HepG2 (cell line): Measurements from ENCODE around the gene MYORG. TPM values are rescaled to one million over a fixed set of nuclear protein-coding genes. Genes with fewer than 3 reads are reported as not detected.

Experiments
- ATAC-seq: fragments of 200-7000 bp; cut with Tn5 transposase; 3 replicates; pipeline ENCODE4 v1.9.1; 2020; ENCODE audit warnings: mild to moderate bottlenecking, moderate library complexity
- BruUV-seq: library from RNA; stranded (reverse); fragments of 400-500 nt; replicated peaks from 2 replicates; lab custom pipeline; 2021; lab: Mats Ljungman, UMichigan
- CTCF ChIA-PET: fragments of 300-600 bp; formaldehyde crosslinking; extraction: SDS; loops from one replicate; lab custom pipeline; 2021; ENCODE audit warnings: low total read pairs, inconsistent platforms, low intra/inter-chr PET ratio; lab: Yijun Ruan, JAX
- POLR2A ChIA-PET: fragments of 350-600 bp; sonication (Branson Sonifier 250); formaldehyde crosslinking; loops from one replicate; lab custom pipeline; 2020; ENCODE audit warnings: antibody characterized with exemption, inconsistent platforms; lab: Yijun Ruan, JAX
- DNase-seq: peaks from one replicate; pipeline ENCODE4 v3.0.0-alpha.2; 2015; ENCODE audit warnings: low spot score
- FAIRE-seq: peaks from 3 replicates; lab custom pipeline; 2011; peaks lifted over from hg19 to GRCh38; lab: Jason Lieb, UNC
- H2AFZ ChIP-seq: one replicate; pipeline ENCODE4 v1.6.1; 2011; ENCODE audit warnings: low read length, inconsistent platforms
- H3K27ac ChIP-seq: fragments of 300-600 bp; 3 replicates; pipeline ENCODE4 v1.8.0; 2011; ENCODE audit warnings: mixed run types, mild to moderate bottlenecking, mixed read lengths, low read length, inconsistent platforms; ENCODE audit not compliant: insufficient read depth; ENCODE audit errors: extremely low read length
- H3K27me3 ChIP-seq, 2 experiments: fragments of 200-600 bp in 1 of 2; 2 replicates in 1 of 2; 3 replicates in 1 of 2; pipeline versions ENCODE4 v1.6.0 to v1.8.0; 2011; ENCODE audit warnings: low read length in 2 of 2, mild to moderate bottlenecking in 2 of 2, moderate library complexity in 2 of 2, inconsistent platforms in 1 of 2; ENCODE audit not compliant: insufficient read depth in 2 of 2, control insufficient read depth in 1 of 2
- H3K36me3 ChIP-seq, 2 experiments: fragments of 200-600 bp in 1 of 2; replicated peaks in 1 of 2; 2 replicates in 1 of 2; 3 replicates in 1 of 2; pipeline versions ENCODE4 v1.5.1 to v1.8.0; 2011; ENCODE audit warnings: low read length in 2 of 2, inconsistent platforms in 1 of 2; ENCODE audit not compliant: insufficient read depth in 2 of 2, control insufficient read depth in 1 of 2
- H3K4me1 ChIP-seq: 2 replicates; pipeline ENCODE4 v1.5.1; 2012; ENCODE audit warnings: low read length, inconsistent platforms; ENCODE audit not compliant: insufficient read depth
- H3K4me2 ChIP-seq: 2 replicates; pipeline ENCODE4 v1.6.0; 2011; ENCODE audit warnings: low read depth, low read length, inconsistent platforms
- H3K4me3 ChIP-seq, 3 experiments: fragments of 200-600 bp in 1 of 3; sonication (generic), shearing (Covaris generic) in 1 of 3; replicated peaks in 1 of 3; 2 replicates each; pipeline ENCODE4 v1.5.1; 2011 to 2016; ENCODE audit warnings: low read length in 3 of 3, inconsistent platforms in 2 of 3, low read depth in 2 of 3, mild to moderate bottlenecking in 2 of 3, control low read depth in 1 of 3, mixed read lengths in 1 of 3; ENCODE audit not compliant: insufficient read depth in 1 of 3
- H3K79me2 ChIP-seq: one replicate; pipeline ENCODE4 v1.6.1; 2011; ENCODE audit warnings: low read length, inconsistent platforms; ENCODE audit not compliant: insufficient read depth
- H3K9ac ChIP-seq: 2 replicates; pipeline ENCODE4 v1.6.0; 2011; ENCODE audit warnings: mild to moderate bottlenecking, low read depth, low read length, inconsistent platforms; ENCODE audit not compliant: insufficient read depth
- H3K9me3 ChIP-seq: 2 replicates; pipeline ENCODE4 v1.5.1; 2012; ENCODE audit warnings: mild to moderate bottlenecking, low read length
- H4K20me1 ChIP-seq: 2 replicates; pipeline ENCODE4 v1.6.0; 2011; ENCODE audit warnings: inconsistent platforms, mild to moderate bottlenecking, low read length, moderate library complexity; ENCODE audit not compliant: insufficient read depth
- AGO2 ChIP-seq: fragments of 200-400 bp; formaldehyde crosslinking; optimal IDR thresholded peaks from 2 replicates; pipeline ENCODE3; 2017; ENCODE audit warnings: mild to moderate bottlenecking, low read depth, low read length, moderate library complexity
- BHLHE40 ChIP-seq: IDR thresholded peaks from 2 replicates; pipeline ENCODE4 v1.6.1; 2011; ENCODE audit warnings: low read length, improper control_type of control experiment
- NFE2 ChIP-seq: sonication (generic); formaldehyde crosslinking; IDR thresholded peaks from 2 replicates; pipeline ENCODE4 v1.4.0; 2020; ENCODE audit warnings: missing genetic modification reagents
- NR3C1 ChIP-seq: sonication (generic); formaldehyde crosslinking; IDR thresholded peaks from 2 replicates; pipeline ENCODE4 v1.4.0; 2020; ENCODE audit warnings: missing genetic modification reagents
- PPARG ChIP-seq: conservative IDR thresholded peaks from 2 replicates; pipeline ENCODE4 v1.6.1; 2016; ENCODE audit warnings: missing biosample characterization, missing genetic modification reagents
- RBFOX2 ChIP-seq: fragments of 200-400 bp; formaldehyde crosslinking; IDR thresholded peaks from 2 replicates; pipeline ENCODE4 v1.6.1; 2017; ENCODE audit warnings: low read depth, mild to moderate bottlenecking, low read length
- REXO4 ChIP-seq: sonication (generic); formaldehyde crosslinking; IDR thresholded peaks from 2 replicates; pipeline ENCODE4 v1.8.0; 2022; ENCODE audit warnings: missing genetic modification reagents, mild to moderate bottlenecking, borderline replicate concordance
- SAFB2 ChIP-seq: sonication (generic); formaldehyde crosslinking; IDR thresholded peaks from 2 replicates; pipeline ENCODE4 v1.5.1; 2020; ENCODE audit warnings: missing genetic modification reagents, low read depth, mild to moderate bottlenecking, borderline replicate concordance
- SMAD3 ChIP-seq: sonication (generic); formaldehyde crosslinking; IDR thresholded peaks from 2 replicates; pipeline ENCODE4 v1.4.0; 2020; ENCODE audit warnings: missing genetic modification reagents
- SMARCC2 ChIP-seq: fragments of 450-650 bp; IDR thresholded peaks from 2 replicates; pipeline ENCODE4 v1.6.1; 2017; ENCODE audit warnings: antibody characterized with exemption, mild to moderate bottlenecking
- TERF1 ChIP-seq: sonication (generic); formaldehyde crosslinking; IDR thresholded peaks from 2 replicates; pipeline ENCODE4 v1.8.0; 2022; ENCODE audit warnings: mild to moderate bottlenecking, missing genetic modification reagents, moderate library complexity
- ZBTB38 ChIP-seq: sonication (generic); formaldehyde crosslinking; IDR thresholded peaks from 2 replicates; pipeline ENCODE4 v1.5.1; 2020; ENCODE audit warnings: mild to moderate bottlenecking, missing genetic modification reagents
- ZNF101 ChIP-seq: sonication (generic); formaldehyde crosslinking; IDR thresholded peaks from 2 replicates; pipeline ENCODE4 v1.4.0; 2020; ENCODE audit warnings: mild to moderate bottlenecking, low read depth, missing genetic modification reagents, borderline replicate concordance
- ZNF329 ChIP-seq: sonication (generic); formaldehyde crosslinking; IDR thresholded peaks from 2 replicates; pipeline ENCODE4 v1.9.0; 2021; ENCODE audit warnings: low read depth, mild to moderate bottlenecking, missing genetic modification reagents
- ZNF740 ChIP-seq: sonication (generic); formaldehyde crosslinking; IDR thresholded peaks from 2 replicates; pipeline ENCODE4 v1.4.0; 2020; ENCODE audit warnings: missing genetic modification reagents
- ZUFSP ChIP-seq: sonication (generic); formaldehyde crosslinking; IDR thresholded peaks from 2 replicates; pipeline ENCODE4 v1.9.0; 2021; ENCODE audit warnings: missing genetic modification reagents, mild to moderate bottlenecking, borderline replicate concordance
- WGBS: methylation state at CpG from one replicate; pipeline ENCODE4 v1.1.6; 2017; ENCODE audit warnings: low lambda C conversion rate; 5-methylcytosine and 5-hydroxymethylcytosine counted together
- in situ Hi-C: cut with HindIII; loops from 2 replicates; pipeline ENCODE4 v1.10.0; 2017; ENCODE audit warnings: low pct_unique_long_range_greater_than_20kb; ENCODE audit not compliant: extremely low pct_ligation_motif_present
- intact Hi-C: fragments of 100-400 bp; cut with micrococcal nuclease; formaldehyde crosslinking; loops from one replicate; pipeline ENCODE4 v1.10.0; 2022; ENCODE audit not compliant: unreplicated experiment
- polyA plus RNA-seq, 8 experiments: library from polyadenylated mRNA; depleted of rRNA in 3 of 8; stranded (reverse) in 7 of 8; unstranded in 1 of 8; fragments of >200 nt; fragmentation: Illumina TruSeq in 4 of 8; extraction: Trizol in 4 of 8; gene quantifications; 2 replicates each; pipeline versions ENCODE4 v1.2.1 to v1.2.3, GENCODE V29; 2011 to 2016; ENCODE audit warnings: low read depth in 4 of 8, missing spikeins in 1 of 8, mixed read lengths in 1 of 8; ENCODE audit not compliant: insufficient read depth in 1 of 8
- total RNA-seq, 5 experiments: library from RNA; depleted of rRNA; stranded (reverse); fragments of >200 nt; fragmentation: Illumina TruSeq; extraction: Trizol; gene quantifications; 2 replicates each; pipeline ENCODE4 v1.2.3, GENCODE V29; 2016; ENCODE audit warnings: low read depth in 1 of 5
- TF ChIP-seq, protein P1 (sequence below): sonication (generic); formaldehyde crosslinking; IDR thresholded peaks from 2 replicates; pipeline ENCODE4 v1.5.1; 2020; ENCODE audit warnings: missing genetic modification reagents, mild to moderate bottlenecking, borderline replicate concordance

Gene MYORG
- total and polyA plus RNA-seq, 2 of the 13 experiments (the other 11 are each of a cell fraction or from before 2014, with no cell fraction given): 11.1 to 22.4 TPM

GRCh38 chr9:34373749-34374148 lies 2.9 kb downstream of the MYORG start (continued):
- TF ChIP-seq ZNF101: no peak
- TF ChIP-seq, protein P1, sequence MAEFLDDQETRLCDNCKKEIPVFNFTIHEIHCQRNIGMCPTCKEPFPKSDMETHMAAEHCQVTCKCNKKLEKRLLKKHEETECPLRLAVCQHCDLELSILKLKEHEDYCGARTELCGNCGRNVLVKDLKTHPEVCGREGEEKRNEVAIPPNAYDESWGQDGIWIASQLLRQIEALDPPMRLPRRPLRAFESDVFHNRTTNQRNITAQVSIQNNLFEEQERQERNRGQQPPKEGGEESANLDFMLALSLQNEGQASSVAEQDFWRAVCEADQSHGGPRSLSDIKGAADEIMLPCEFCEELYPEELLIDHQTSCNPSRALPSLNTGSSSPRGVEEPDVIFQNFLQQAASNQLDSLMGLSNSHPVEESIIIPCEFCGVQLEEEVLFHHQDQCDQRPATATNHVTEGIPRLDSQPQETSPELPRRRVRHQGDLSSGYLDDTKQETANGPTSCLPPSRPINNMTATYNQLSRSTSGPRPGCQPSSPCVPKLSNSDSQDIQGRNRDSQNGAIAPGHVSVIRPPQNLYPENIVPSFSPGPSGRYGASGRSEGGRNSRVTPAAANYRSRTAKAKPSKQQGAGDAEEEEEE (CRISPR knock-in tag): no peak

GRCh38 chr9:34372467-34373011 lies 4.2 kb downstream of the MYORG start:
- intact Hi-C loops: no loop called here
- BruUV-seq: no TSS peak
- ATAC-seq: no peak
- Histone ChIP-seq H3K4me2 (no peak overlapping the region), H3K9ac (no peak overlapping the region), H3K27me3 (no peaks in the 10 kb centered on the region; a peak in 1 of 5 replicates), H2AFZ (no peak overlapping the region), H3K4me1 (peaks cover 25% of the 10 kb centered on the region), H3K36me3 (peaks cover 22 to 33% of the 10 kb centered on the region in 2 experiments), H3K79me2 (peaks cover 22% of the 10 kb centered on the region), H3K27ac (peak overlapping the region; percentile 18), H3K9me3 (peaks cover 6% of the 10 kb centered on the region; the same call in 1 of the 2 replicates), H3K4me3 (no peak overlapping the region), H4K20me1 (no peaks in the 10 kb centered on the region)
- ChIA-PET POLR2A (interaction anchor here (9.2 kb wide), 1 partner anchor 37 kb away, joined by 162 read pairs; no protein-coding TSS in a partner anchor), CTCF (no interaction called here)
- 97% methylated on average over 22 of the region's 41 CpGs for WGBS
- no peak for DNase-seq
- in situ Hi-C loops: no loop called here
- FAIRE-seq: no peak
- TF ChIP-seq ZUFSP: no peak
- no peak for TF ChIP-seq PPARG (CRISPR knock-in tag)
- no peak for TF ChIP-seq ZNF740
- TF ChIP-seq ZBTB38 (CRISPR knock-in tag): peak; percentile 55
- no peak for TF ChIP-seq NR3C1 (CRISPR knock-in tag)
- peak; percentile 22; the same call in 1 of the 2 replicates for TF ChIP-seq RBFOX2
- TF ChIP-seq REXO4 (CRISPR knock-in tag): no peak
- TF ChIP-seq BHLHE40: no peak
- TF ChIP-seq SMAD3 (CRISPR knock-in tag): no peak
- no peak for TF ChIP-seq NFE2
- TF ChIP-seq AGO2: peak; percentile 7
- TF ChIP-seq SAFB2 (CRISPR knock-in tag): no peak
- TF ChIP-seq TERF1 (CRISPR knock-in tag): no peak
- no peak for TF ChIP-seq SMARCC2
- TF ChIP-seq ZNF329 (CRISPR knock-in tag): no peak
